Epithelial cell of proximal tubule (primary cell): ENCODE data around the gene PRLR. TPM values are rescaled to one million over a fixed set of nuclear protein-coding genes. Genes with fewer than 3 reads are reported as not detected.

Experiments used
- DNase-seq: peaks from one replicate; pipeline ENCODE4 v3.0.0-alpha.2; 2011; ENCODE audit warnings: low read depth
- H3K4me3 ChIP-seq: 2 replicates; pipeline ENCODE4 v1.5.1; 2011; ENCODE audit warnings: low read depth, mild to moderate bottlenecking, low read length
- CTCF ChIP-seq: conservative IDR thresholded peaks from 2 replicates; pipeline ENCODE4 v1.5.1; 2012; ENCODE audit warnings: low read depth, mild to moderate bottlenecking, low read length
- total RNA-seq: library from RNA; depleted of rRNA; stranded (reverse); fragments of >200 nt; gene quantifications from 2 replicates; pipeline ENCODE4 v1.2.3, GENCODE V29; 2015

PRLR gene
- total RNA-seq, 1 donor from 2014 or later = 0.35 TPM

GRCh38 chr5:35236770-35237169 lies 6.5 kb upstream of the PRLR start:
- no peak overlapping the region for H3K4me3 ChIP-seq
- DNase-seq = no peak
- TF ChIP-seq CTCF = no peak

- TF ChIP-seq CTCF = no peak
- H3K4me3 ChIP-seq = no peak overlapping the region
- DNase-seq = no peak
These were observed 3.3 kb upstream of the PRLR start for GRCh38 chr5:35233601-35234000.

- H3K4me3 ChIP-seq = no peak overlapping the region
- DNase-seq = no peak
- TF ChIP-seq CTCF = no peak
These were observed 2.8 kb upstream of the PRLR start for GRCh38 chr5:35233121-35233520.

- no peak overlapping the region for H3K4me3 ChIP-seq
- TF ChIP-seq CTCF = no peak
- no peak for DNase-seq
These were observed 1.8 kb upstream of the PRLR start for GRCh38 chr5:35232124-35232523.

- DNase-seq = no peak
- TF ChIP-seq CTCF = peak; percentile 59
- peak overlapping the region; percentile 64 for H3K4me3 ChIP-seq
These were observed 930 bp downstream of the PRLR start for GRCh38 chr5:35229076-35230037.

- TF ChIP-seq CTCF = no peak
- H3K4me3 ChIP-seq = no peak overlapping the region
- DNase-seq = no peak
These were observed 2.0 kb downstream of the PRLR start for GRCh38 chr5:35228310-35228709.

- DNase-seq = no peak
- TF ChIP-seq CTCF = no peak
- no peak overlapping the region for H3K4me3 ChIP-seq
These were observed 2.6 kb downstream of the PRLR start for GRCh38 chr5:35227720-35228119.
